Sigmoid colon (tissue), 7 donors: ENCODE measurements around the gene PSPN. TPM values are rescaled to one million over a fixed set of nuclear protein-coding genes. Genes with fewer than 3 reads are reported as not detected.

Experiments used
- DNase-seq: peaks from one replicate; pipeline ENCODE4 v3.0.0-alpha.2; 2019
- H3K27ac ChIP-seq, 4 donors: fragments of 200-600 bp; sonication (generic); one replicate each; pipeline ENCODE4 v1.5.1; 2016 to 2019; ENCODE audit warnings: mild to moderate bottlenecking in 1 of 4
- H3K27me3 ChIP-seq, 3 donors: fragments of 200-600 bp; sonication (generic); one replicate each; pipeline ENCODE4 v1.5.1; 2019; ENCODE audit warnings: mild to moderate bottlenecking in 1 of 3
- H3K36me3 ChIP-seq, 4 donors: fragments of 200-600 bp; sonication (generic); one replicate each; pipeline ENCODE4 v1.5.1; 2016 to 2019
- H3K4me1 ChIP-seq, 4 donors: fragments of 200-600 bp; sonication (generic); one replicate each; pipeline ENCODE4 v1.5.1; 2017 to 2019
- H3K4me3 ChIP-seq, 4 donors: fragments of 200-600 bp; sonication (generic); one replicate each; pipeline ENCODE4 v1.5.1; 2017 to 2019; ENCODE audit warnings: mild to moderate bottlenecking in 2 of 4, moderate library complexity in 1 of 4
- H3K9me3 ChIP-seq, 4 donors: fragments of 200-600 bp in 3 of 4; sonication (generic) in 3 of 4; one replicate each; pipeline versions ENCODE4 v1.5.1 to v1.6.1; 2013 to 2019
- CTCF ChIP-seq, 4 experiments: fragments of 450-650 bp in 3 of 4; fragments of 200-600 bp in 1 of 4; IDR thresholded peaks; one replicate each; pipeline ENCODE4 v1.5.1; 2016 to 2019; ENCODE audit warnings: antibody characterized with exemption in 4 of 4, mild to moderate bottlenecking in 3 of 4, moderate library complexity in 2 of 4
- EP300 ChIP-seq, 4 donors: sonication (generic); formaldehyde crosslinking; IDR thresholded peaks; one replicate each; pipeline ENCODE4 v1.6.1; 2017; ENCODE audit warnings: antibody characterized with exemption in 4 of 4
- POLR2A ChIP-seq, 2 donors: fragments of 450-650 bp; IDR thresholded peaks; one replicate each; pipeline ENCODE4 v1.6.1; 2016; ENCODE audit warnings: antibody characterized with exemption in 2 of 2, mild to moderate bottlenecking in 2 of 2, moderate library complexity in 2 of 2
- POLR2AphosphoS5 ChIP-seq, 4 donors: sonication (generic); formaldehyde crosslinking; IDR thresholded peaks; one replicate each; pipeline ENCODE4 v1.6.1; 2017; ENCODE audit warnings: antibody characterized with exemption in 4 of 4
- WGBS, 2 donors: extraction: QIAGEN DNeasy Blood & Tissue Kit; methylation state at CpG; one replicate each; pipeline ENCODE4 v1.1.7; 2013; 5-methylcytosine and 5-hydroxymethylcytosine counted together
- intact Hi-C: fragments of 100-400 bp; cut with DNase I; formaldehyde crosslinking; loops from one replicate; pipeline ENCODE4 v1.15.1; 2023
- polyA plus RNA-seq, 3 donors: library from polyadenylated mRNA; stranded (reverse); fragments of 200-250 nt; gene quantifications; one replicate each; pipeline ENCODE4 v1.2.3, GENCODE V29; 2013
- small RNA-seq, 3 donors: library from RNA; depleted of rRNA; stranded (forward); fragments of <200 nt; gene quantifications; one replicate each; pipeline ENCODE3, GENCODE V24; 2016
- total RNA-seq, 4 donors: library from RNA; depleted of rRNA; stranded (reverse); fragments of >200 nt; gene quantifications; one replicate each; pipeline ENCODE4 v1.1.0, GENCODE V29; 2016
- donor health status: healthy with polysubstance abuse.
- donor health status: Bipolar disorder and iron deficiency.
- donor health status: healthy.

Gene PSPN
- total and polyA plus RNA-seq, 7 donors = 0.41 to 5.8 (median 0.71) TPM

- TF ChIP-seq POLR2A (IDR thresholded peaks at IDR 0.05) (no peak), EP300 (IDR thresholded peaks at IDR 0.05) (no peak), POLR2AphosphoS5 (IDR thresholded peaks at IDR 0.05) (no peak), CTCF (IDR thresholded peaks at IDR 0.05) (no peak)
- WGBS, 2 donors = 76 to 91% methylated on average over 6 of the region's 6 CpGs
- no peaks in the 10 kb centered on the region for H3K4me1 ChIP-seq
- H3K9me3 ChIP-seq = no peaks in the 10 kb centered on the region
- H3K27ac ChIP-seq = no peak overlapping the region
- H3K4me3 ChIP-seq = no peak overlapping the region
- DNase-seq = no peak
- no peaks in the 10 kb centered on the region for H3K36me3 ChIP-seq
- intact Hi-C loops = no loop called here
- no peaks in the 10 kb centered on the region for H3K27me3 ChIP-seq
Measured at GRCh38 chr19:6334490-6335285, 41.0 kb downstream of the PSPN start.

GRCh38 chr19:6333439-6333838 lies 42.3 kb downstream of the PSPN start, which contains the start of gene ACER1:
Gene ACER1, minus strand, starts transcription at chr19:6333612. Its CDS starts 61 bp downstream, at chr19:6333551.
- Histone ChIP-seq H3K9me3 (no peaks in the 10 kb centered on the region), H3K36me3 (no peaks in the 10 kb centered on the region), H3K27ac (no peak within 1 kb of the TSS), H3K27me3 (no peaks in the 10 kb centered on the region), H3K4me1 (no peaks in the 10 kb centered on the region), H3K4me3 (no peak within 1 kb of the TSS)
- intact Hi-C loops = no loop called here
- DNase-seq = no peak
- 59 to 76% methylated on average over 17 of the region's 17 CpGs for WGBS, 2 donors
- no peak for TF ChIP-seq POLR2AphosphoS5 (IDR thresholded peaks at IDR 0.05)
- no peak for TF ChIP-seq POLR2A (IDR thresholded peaks at IDR 0.05)

- no peaks in the 10 kb centered on the region for H3K4me1 ChIP-seq
- peaks cover 0 to 14% (median 2%) of the 10 kb centered on the region in 3 donors for H3K27me3 ChIP-seq
- 84 to 88% methylated on average over 5 of the region's 5 CpGs for WGBS, 2 donors
- intact Hi-C loops = no loop called here
- no peaks in the 10 kb centered on the region for H3K36me3 ChIP-seq
- no peak overlapping the region for H3K4me3 ChIP-seq
- no peaks in the 10 kb centered on the region for H3K9me3 ChIP-seq
- DNase-seq = no peak
- TF ChIP-seq POLR2A (IDR thresholded peaks at IDR 0.05) (no peak), CTCF (IDR thresholded peaks at IDR 0.05) (no peak), POLR2AphosphoS5 (IDR thresholded peaks at IDR 0.05) (no peak), EP300 (IDR thresholded peaks at IDR 0.05) (no peak)
- no peak overlapping the region for H3K27ac ChIP-seq
Measured at GRCh38 chr19:6326815-6327214, 48.9 kb downstream of the PSPN start.

- H3K4me1 ChIP-seq = no peaks in the 10 kb centered on the region
- intact Hi-C loops = no loop called here
- no peak overlapping the region for H3K4me3 ChIP-seq
- H3K9me3 ChIP-seq = no peaks in the 10 kb centered on the region
- TF ChIP-seq POLR2AphosphoS5 (IDR thresholded peaks at IDR 0.05) (no peak), POLR2A (IDR thresholded peaks at IDR 0.05) (no peak), CTCF (IDR thresholded peaks at IDR 0.05) (no peak), EP300 (IDR thresholded peaks at IDR 0.05) (no peak)
- no peaks in the 10 kb centered on the region for H3K36me3 ChIP-seq
- peaks cover 0 to 26% (median 4%) of the 10 kb centered on the region in 3 donors for H3K27me3 ChIP-seq
- DNase-seq = no peak
- H3K27ac ChIP-seq = no peak overlapping the region
- 47 to 77% methylated on average over 4 of the region's 4 CpGs for WGBS, 2 donors
Measured at GRCh38 chr19:6325614-6326013, 50.1 kb downstream of the PSPN start.

Small RNAs within 50 kb of the gene (small RNA-seq; reads per million reads assigned to genes)
- gene MIR6790 (0 reads per million in 3 donors), gene MIR6885 (0 to 0.06 (median 0) reads per million in 3 donors)

Other genes starting within 250 kb of the PSPN start
- gene ACSBG2, start 240.3 kb downstream of the PSPN start, total RNA-seq = not detected
- gene ACSBG2, start 240.3 kb downstream of the PSPN start, polyA plus RNA-seq = under 1 TPM in 1 of 3 donors, not detected in 2; 0.06 TPM
- gene MLLT1, start 96.0 kb downstream of the PSPN start, total RNA-seq = 10 to 100 TPM; 12.5 to 20.8 (median 17.6) TPM
- gene MLLT1, start 96.0 kb downstream of the PSPN start, polyA plus RNA-seq = 10 to 100 TPM in 2 of 3 donors, 1 to 10 TPM in 1; 9.9 to 25.5 (median 15.0) TPM
- not detected for gene ACER1, start 42.3 kb downstream of the PSPN start, total RNA-seq
- under 1 TPM in 1 of 3 donors, not detected in 2; 0.19 TPM for gene ACER1, start 42.3 kb downstream of the PSPN start, polyA plus RNA-seq
- 10 to 100 TPM; 50.7 to 93.6 (median 70.8) TPM for gene CLPP, start 14.4 kb downstream of the PSPN start, total RNA-seq
- gene CLPP, start 14.4 kb downstream of the PSPN start, polyA plus RNA-seq = 10 to 100 TPM; 72.1 to 98.3 (median 74.7) TPM
- gene ALKBH7, start 3.1 kb downstream of the PSPN start, total RNA-seq = 100 to 1,000 TPM in 1 of 4 donors, 10 to 100 TPM in 3; 65.8 to 146 (median 78.5) TPM
- gene ALKBH7, start 3.1 kb downstream of the PSPN start, polyA plus RNA-seq = 100 to 1,000 TPM in 2 of 3 donors, 10 to 100 TPM in 1; 79.5 to 183 (median 175) TPM
- 10 to 100 TPM; 34.9 to 48.2 (median 37.9) TPM for gene GTF2F1, start 17.2 kb upstream of the PSPN start, total RNA-seq
- gene GTF2F1, start 17.2 kb upstream of the PSPN start, polyA plus RNA-seq = 10 to 100 TPM; 54.3 to 78.3 (median 54.7) TPM
- gene KHSRP, start 48.9 kb upstream of the PSPN start, total RNA-seq = 10 to 100 TPM; 63.9 to 96.9 (median 90.8) TPM
- gene KHSRP, start 48.9 kb upstream of the PSPN start, polyA plus RNA-seq = 100 to 1,000 TPM in 2 of 3 donors, 10 to 100 TPM in 1; 91.9 to 232 (median 127) TPM
- gene SLC25A41, start 57.8 kb upstream of the PSPN start, total RNA-seq = 1 to 10 TPM in 2 of 4 donors, not detected in 2; 1.1 to 1.4 TPM
- 1 to 10 TPM in 2 of 3 donors, under 1 TPM in 1; 0.60 to 1.2 (median 1.1) TPM for gene SLC25A41, start 57.8 kb upstream of the PSPN start, polyA plus RNA-seq
- 100 to 1,000 TPM in 2 of 4 donors, 10 to 100 TPM in 2; 83.6 to 188 (median 109) TPM for gene SLC25A23, start 83.9 kb upstream of the PSPN start, total RNA-seq
- 100 to 1,000 TPM in 1 of 3 donors, 10 to 100 TPM in 2; 61.5 to 115 (median 85.9) TPM for gene SLC25A23, start 83.9 kb upstream of the PSPN start, polyA plus RNA-seq
- gene CRB3, start 88.3 kb upstream of the PSPN start, total RNA-seq = 1 to 10 TPM in 2 of 4 donors, under 1 TPM in 1, not detected in 1; 0.36 to 1.5 (median 1.3) TPM
- 100 to 1,000 TPM in 2 of 3 donors, 10 to 100 TPM in 1; 70.3 to 202 (median 145) TPM for gene CRB3, start 88.3 kb upstream of the PSPN start, polyA plus RNA-seq
- gene DENND1C, start 105.9 kb upstream of the PSPN start, total RNA-seq = 1 to 10 TPM in 2 of 4 donors, under 1 TPM in 1, not detected in 1; 0.99 to 2.0 (median 1.1) TPM
- 10 to 100 TPM in 1 of 3 donors, 1 to 10 TPM in 2; 1.8 to 18.1 (median 6.0) TPM for gene DENND1C, start 105.9 kb upstream of the PSPN start, polyA plus RNA-seq
- 1 to 10 TPM; 2.0 to 6.1 (median 3.0) TPM for gene TUBB4A, start 126.4 kb upstream of the PSPN start, total RNA-seq
- 1 to 10 TPM in 1 of 3 donors, under 1 TPM in 1, not detected in 1; under 0.01 to 2.4 TPM for gene TUBB4A, start 126.4 kb upstream of the PSPN start, polyA plus RNA-seq
- gene TNFSF9, start 155.1 kb upstream of the PSPN start, total RNA-seq = 1 to 10 TPM in 1 of 4 donors, under 1 TPM in 2, not detected in 1; 0.16 to 1.8 (median 0.36) TPM
- 1 to 10 TPM in 1 of 3 donors, under 1 TPM in 2; 0.46 to 4.2 (median 0.60) TPM for gene TNFSF9, start 155.1 kb upstream of the PSPN start, polyA plus RNA-seq
- gene CD70, start 215.2 kb upstream of the PSPN start, total RNA-seq = under 1 TPM in 1 of 4 donors, not detected in 3; 0.36 TPM
- gene CD70, start 215.2 kb upstream of the PSPN start, polyA plus RNA-seq = 1 to 10 TPM in 1 of 3 donors, not detected in 2; 1.8 TPM